NCI-H2107 treated with DMSO at 0.1 percent for 48 hours (cell line): ENCODE measurements around the gene GDPD3.

ENCODE experiments used
- DNase-seq: peaks from one replicate; lab custom pipeline; 2025; ENCODE audit not compliant: unreplicated experiment; lab: John Stamatoyannopoulos, UW

GDPD3 gene

GRCh38 chr16:30060836-30061554 is 52.3 kb downstream of the GDPD3 start:
- no peak for DNase-seq

GRCh38 chr16:30060346-30060745 is 53.0 kb downstream of the GDPD3 start:
- no peak for DNase-seq

GRCh38 chr16:30054959-30055553 is 58.3 kb downstream of the GDPD3 start:
- peak; percentile 14 for DNase-seq
